G401 (cell line): Measurements from ENCODE around the gene DCBLD1. TPM values are rescaled to one million over a fixed set of nuclear protein-coding genes. Genes with fewer than 3 reads are reported as not detected.
"Not testable (repeated sequence)": the region's sequence is repeated elsewhere in the genome, so short reads cannot be mapped to it uniquely, and the experiment has no call there.

Experiments
- DNase-seq: peaks from one replicate; pipeline ENCODE4 v3.0.0-alpha.2; 2015; ENCODE audit warnings: low spot score
- in situ Hi-C: cut with HindIII; loops from 2 replicates; pipeline ENCODE4 v1.10.0; 2016; ENCODE audit warnings: low sequenced_read_pairs, mixed read lengths
- total RNA-seq: library from RNA; depleted of rRNA; stranded (reverse); fragments of >200 nt; shearing (Covaris generic); gene quantifications from 2 replicates; pipeline ENCODE4 v1.2.3, GENCODE V29; 2014; rRNA removed

The DCBLD1 gene
- not detected in 2 replicates for total RNA-seq

- in situ Hi-C loops = no loop called here
- DNase-seq = peak; percentile 54
Measured at GRCh38 chr6:117482240-117483003, at the start of gene DCBLD1. Gene DCBLD1, plus strand, starts transcription at chr6:117482674. Its CDS starts 108 bp downstream, at chr6:117482782.

GRCh38 chr6:117440706-117441525 lies 41.6 kb upstream of the DCBLD1 start:
- in situ Hi-C loops = no loop called here
- DNase-seq = no peak

GRCh38 chr6:117441824-117442264 lies 40.6 kb upstream of the DCBLD1 start:
- no peak for DNase-seq
- in situ Hi-C loops = no loop called here

- in situ Hi-C loops, DNase-seq: not testable (repeated sequence)
Measured at GRCh38 chr6:117442313-117442712, 40.2 kb upstream of the DCBLD1 start.

- DNase-seq = no peak
Measured at GRCh38 chr6:117444600-117444999, 37.9 kb upstream of the DCBLD1 start.

GRCh38 chr6:117446861-117447260 lies 35.6 kb upstream of the DCBLD1 start:
- in situ Hi-C loops = no loop called here
- DNase-seq = no peak

More at GRCh38 chr6:117444600-117444999, 37.9 kb upstream of the DCBLD1 start:
- in situ Hi-C loops = no loop called here

GRCh38 chr6:117448011-117448410 lies 34.5 kb upstream of the DCBLD1 start:
- in situ Hi-C loops = no loop called here
- peak; percentile 13 for DNase-seq

GRCh38 chr6:117448732-117449485 lies 33.6 kb upstream of the DCBLD1 start:
- in situ Hi-C loops = no loop called here
- DNase-seq = peak; percentile 9

- in situ Hi-C loops = no loop called here
- DNase-seq = peak; percentile 72
Measured at GRCh38 chr6:117449549-117450439, 32.7 kb upstream of the DCBLD1 start.

- no peak for DNase-seq
- in situ Hi-C loops = no loop called here
Measured at GRCh38 chr6:117451671-117452070, 30.8 kb upstream of the DCBLD1 start.

- in situ Hi-C loops = no loop called here
- no peak for DNase-seq
Measured at GRCh38 chr6:117456250-117456649, 26.2 kb upstream of the DCBLD1 start.

- in situ Hi-C loops = no loop called here
- no peak for DNase-seq
Measured at GRCh38 chr6:117456998-117457397, 25.5 kb upstream of the DCBLD1 start.

GRCh38 chr6:117459204-117459944 lies 23.1 kb upstream of the DCBLD1 start:
- in situ Hi-C loops = no loop called here
- no peak for DNase-seq

- DNase-seq = no peak
- in situ Hi-C loops = no loop called here
Measured at GRCh38 chr6:117463762-117464665, 18.5 kb upstream of the DCBLD1 start.

- in situ Hi-C loops = no loop called here
Measured at GRCh38 chr6:117464700-117465099, 17.8 kb upstream of the DCBLD1 start.

GRCh38 chr6:117465691-117466090 lies 16.8 kb upstream of the DCBLD1 start:
- DNase-seq = no peak
- in situ Hi-C loops = no loop called here

More at GRCh38 chr6:117464700-117465099, 17.8 kb upstream of the DCBLD1 start:
- no peak for DNase-seq

- DNase-seq = no peak
- in situ Hi-C loops = no loop called here
Measured at GRCh38 chr6:117467876-117468275, 14.6 kb upstream of the DCBLD1 start.
